OCI-LY1 (cell line): ENCODE results near the gene STT3B.

Source experiments
- H2AFZ ChIP-seq: fragments of 200-600 bp; sonication (generic), shearing (Covaris generic); 2 replicates; pipeline ENCODE4 v1.6.0; 2014; ENCODE audit warnings: antibody characterized with exemption, mild to moderate bottlenecking, low read length
- H3F3A ChIP-seq: fragments of 200-600 bp; sonication (generic), shearing (Covaris generic); 2 replicates; pipeline ENCODE4 v1.6.0; 2014; ENCODE audit warnings: mild to moderate bottlenecking, antibody characterized with exemption, low read length, moderate library complexity; ENCODE audit not compliant: insufficient read depth
- H3K27ac ChIP-seq: fragments of 200-600 bp; sonication (generic); 2 replicates; pipeline ENCODE4 v1.5.1; 2014; ENCODE audit warnings: low read length, mixed run types, mild to moderate bottlenecking, low read depth; ENCODE audit not compliant: poor library complexity, severe bottlenecking
- H3K27me3 ChIP-seq: fragments of 200-600 bp; sonication (generic); 2 replicates; pipeline ENCODE4 v1.6.0; 2014; ENCODE audit warnings: antibody characterized with exemption, mild to moderate bottlenecking, low read length, moderate library complexity; ENCODE audit not compliant: insufficient read depth
- H3K36me3 ChIP-seq: fragments of 200-600 bp; sonication (generic); 2 replicates; pipeline ENCODE4 v1.6.1; 2014; ENCODE audit warnings: mild to moderate bottlenecking, antibody characterized with exemption, low read length, moderate library complexity, mixed read lengths; ENCODE audit not compliant: insufficient read depth
- H3K4me1 ChIP-seq: fragments of 200-600 bp; sonication (generic); 2 replicates; pipeline ENCODE4 v1.5.1; 2014; ENCODE audit warnings: mild to moderate bottlenecking, low read length, moderate library complexity; ENCODE audit not compliant: insufficient read depth, severe bottlenecking
- H3K4me2 ChIP-seq: fragments of 200-600 bp; sonication (generic), shearing (Covaris generic); 2 replicates; pipeline ENCODE4 v1.6.1; 2014; ENCODE audit warnings: low read length
- H3K4me3 ChIP-seq: fragments of 200-600 bp; sonication (generic); 2 replicates; pipeline ENCODE4 v1.5.1; 2014; ENCODE audit warnings: low read length, low read depth, mild to moderate bottlenecking, mixed read lengths; ENCODE audit not compliant: poor library complexity, severe bottlenecking
- H3K79me2 ChIP-seq: fragments of 200-600 bp; shearing (Covaris generic); 2 replicates; pipeline ENCODE4 v1.6.1; 2016; ENCODE audit warnings: mixed run types, low read length, mixed read lengths; ENCODE audit not compliant: insufficient read depth
- H3K9ac ChIP-seq: fragments of 200-600 bp; sonication (generic), shearing (Covaris generic); 2 replicates; pipeline ENCODE4 v1.6.1; 2014; ENCODE audit warnings: mild to moderate bottlenecking, low read length, mixed read lengths
- H3K9me2 ChIP-seq: fragments of 200-600 bp; sonication (generic), shearing (Covaris generic); 2 replicates; pipeline ENCODE4 v1.6.1; 2014; ENCODE audit warnings: low read depth, mild to moderate bottlenecking, low read length, mixed read lengths
- H3K9me3 ChIP-seq: fragments of 200-600 bp; shearing (Covaris generic); 2 replicates; pipeline ENCODE4 v1.6.1; 2014; ENCODE audit warnings: low read length, mixed read lengths
- H4K20me1 ChIP-seq: fragments of 200-600 bp; sonication (generic), shearing (Covaris generic); 2 replicates; pipeline ENCODE4 v1.6.0; 2016; ENCODE audit warnings: mild to moderate bottlenecking, low read length; ENCODE audit not compliant: insufficient read depth
- CTCF ChIP-seq: fragments of 200-600 bp; sonication (generic), shearing (Covaris generic); IDR thresholded peaks from 2 replicates; pipeline ENCODE4 v1.5.1; 2017; ENCODE audit warnings: mild to moderate bottlenecking, antibody characterized with exemption, low read length, moderate library complexity, mixed read lengths
- EZH2 ChIP-seq: fragments of 200-600 bp; sonication (generic), shearing (Covaris generic); IDR thresholded peaks from 2 replicates; pipeline ENCODE4 v1.8.0; 2017; ENCODE audit warnings: borderline replicate concordance, mixed run types, mild to moderate bottlenecking, antibody characterized with exemption, low read length, moderate library complexity, mixed read lengths

STT3B gene

GRCh38 chr3:31621314-31621713, 88.6 kb downstream of the STT3B start:
- Histone ChIP-seq H4K20me1 (no peaks in the 10 kb centered on the region), H3F3A (no peaks in the 10 kb centered on the region), H3K4me2 (no peak overlapping the region), H3K9me2 (no peaks in the 10 kb centered on the region), H3K27me3 (no peaks in the 10 kb centered on the region), H2AFZ (no peak overlapping the region), H3K9ac (no peak overlapping the region), H3K4me3 (no peak overlapping the region), H3K9me3 (no peaks in the 10 kb centered on the region), H3K4me1 (peaks cover 8% of the 10 kb centered on the region), H3K27ac (no peak overlapping the region), H3K36me3 (peaks cover 91% of the 10 kb centered on the region), H3K79me2 (no peaks in the 10 kb centered on the region; the same call in 1 of the 2 replicates)
- TF ChIP-seq CTCF (no peak), EZH2 (no peak)

GRCh38 chr3:31622636-31623288, 90.0 kb downstream of the STT3B start:
- H3K9ac ChIP-seq: no peak overlapping the region
- H3K79me2 ChIP-seq: no peaks in the 10 kb centered on the region
- no peak overlapping the region for H3K4me3 ChIP-seq
- no peak overlapping the region for H3K4me2 ChIP-seq
- H3F3A ChIP-seq: no peaks in the 10 kb centered on the region
- H3K27me3 ChIP-seq: no peaks in the 10 kb centered on the region
- H3K36me3 ChIP-seq: peaks cover 94% of the 10 kb centered on the region
- peaks cover 8% of the 10 kb centered on the region for H3K4me1 ChIP-seq
- H3K9me3 ChIP-seq: no peaks in the 10 kb centered on the region
- TF ChIP-seq EZH2: no peak
- TF ChIP-seq CTCF: no peak
- no peaks in the 10 kb centered on the region for H3K9me2 ChIP-seq
- no peak overlapping the region for H2AFZ ChIP-seq
- H4K20me1 ChIP-seq: no peaks in the 10 kb centered on the region
- no peak overlapping the region for H3K27ac ChIP-seq

GRCh38 chr3:31624083-31624709, 91.5 kb downstream of the STT3B start:
- Histone ChIP-seq H3K9me2 (no peaks in the 10 kb centered on the region), H3K4me2 (no peak overlapping the region), H4K20me1 (no peaks in the 10 kb centered on the region), H3K9me3 (no peaks in the 10 kb centered on the region), H3K27me3 (no peaks in the 10 kb centered on the region), H2AFZ (no peak overlapping the region), H3K79me2 (no peaks in the 10 kb centered on the region), H3F3A (no peaks in the 10 kb centered on the region), H3K27ac (no peak overlapping the region), H3K9ac (no peak overlapping the region), H3K4me3 (no peak overlapping the region), H3K4me1 (peaks cover 14% of the 10 kb centered on the region), H3K36me3 (peaks cover 89% of the 10 kb centered on the region)
- TF ChIP-seq EZH2 (no peak), CTCF (no peak)
